ENCODE measurements around the gene KIF1A.

GRCh38 chr2:240745962-240746361 is 74.1 kb downstream of the KIF1A start:
- TF ChIP-seq EP300 (IDR thresholded peaks at IDR 0.05; ENCODE audit: borderline replicate concordance) (no peak), NFIC (IDR thresholded peaks at IDR 0.05) (no peak), MAX (IDR thresholded peaks at IDR 0.05) (no peak), REST (IDR thresholded peaks at IDR 0.05; ENCODE audit: low read depth) (no peak), TAF1 (IDR thresholded peaks at IDR 0.05; ENCODE audit: low read depth) (no peak), ZBTB7A (IDR thresholded peaks at IDR 0.05; ENCODE audit: low read depth) (no peak), RAD21 (IDR thresholded peaks at IDR 0.05; ENCODE audit: low read depth) (no peak)

All from Ishikawa (cell line).